DOHH2 (cell line): ENCODE measurements around the gene LILRA6.
"Not testable (repeated sequence)": the region's sequence is repeated elsewhere in the genome, so short reads cannot be mapped to it uniquely, and the experiment has no call there.

Source experiments
- H3F3A ChIP-seq: fragments of 200-600 bp; sonication (generic), shearing (Covaris generic); 2 replicates; pipeline ENCODE4 v1.6.0; 2016; ENCODE audit warnings: antibody characterized with exemption, mild to moderate bottlenecking; ENCODE audit not compliant: control insufficient read depth, insufficient read depth
- H3K27ac ChIP-seq: fragments of 200-600 bp; sonication (generic); 2 replicates; pipeline ENCODE4 v1.5.1; 2014; ENCODE audit warnings: low read depth, mild to moderate bottlenecking, low read length, moderate library complexity
- H3K27me3 ChIP-seq: fragments of 200-600 bp; sonication (generic); 2 replicates; pipeline ENCODE4 v1.6.1; 2014; ENCODE audit warnings: mild to moderate bottlenecking, low read length, mixed read lengths; ENCODE audit not compliant: control insufficient read depth
- H3K36me3 ChIP-seq: fragments of 200-600 bp; sonication (generic); 2 replicates; pipeline ENCODE4 v1.6.1; 2014; ENCODE audit warnings: mild to moderate bottlenecking, low read length, moderate library complexity, mixed read lengths; ENCODE audit not compliant: control insufficient read depth
- H3K4me1 ChIP-seq: fragments of 200-600 bp; sonication (generic); 2 replicates; pipeline ENCODE4 v1.6.1; 2014; ENCODE audit warnings: mild to moderate bottlenecking, low read length, mixed read lengths; ENCODE audit not compliant: control insufficient read depth
- H3K4me2 ChIP-seq: fragments of 200-600 bp; sonication (generic); 2 replicates; pipeline ENCODE4 v1.6.0; 2014; ENCODE audit warnings: mild to moderate bottlenecking, low read length, moderate library complexity
- H3K4me3 ChIP-seq: fragments of 200-600 bp; sonication (generic); 2 replicates; pipeline ENCODE4 v1.5.1; 2014; ENCODE audit warnings: mild to moderate bottlenecking, low read length, mixed read lengths
- H3K79me2 ChIP-seq: fragments of 200-600 bp; sonication (generic); 2 replicates; pipeline ENCODE4 v1.6.1; 2014; ENCODE audit warnings: mild to moderate bottlenecking, low read length, mixed read lengths; ENCODE audit not compliant: control insufficient read depth
- H3K9me2 ChIP-seq: fragments of 200-600 bp; sonication (generic); replicated peaks from 2 replicates; pipeline ENCODE4 v1.6.1; 2014; ENCODE audit warnings: mild to moderate bottlenecking, low read length, mixed read lengths; ENCODE audit not compliant: control insufficient read depth
- H3K9me3 ChIP-seq: fragments of 200-600 bp; sonication (generic); 2 replicates; pipeline ENCODE4 v1.6.1; 2014; ENCODE audit warnings: antibody characterized with exemption, low read length, mixed read lengths; ENCODE audit not compliant: control insufficient read depth, insufficient read depth
- H4K20me1 ChIP-seq: fragments of 200-600 bp; sonication (generic); 2 replicates; pipeline ENCODE4 v1.6.0; 2014; ENCODE audit warnings: low read depth, mild to moderate bottlenecking, antibody characterized with exemption, low read length, moderate library complexity; ENCODE audit not compliant: control insufficient read depth, insufficient read depth
- EZH2phosphoT487 ChIP-seq: fragments of 200-600 bp; sonication (generic); IDR thresholded peaks from 2 replicates; pipeline ENCODE4 v1.6.1; 2017; ENCODE audit warnings: borderline replicate concordance, mild to moderate bottlenecking, antibody characterized with exemption, low read length, moderate library complexity, mixed read lengths
- TF ChIP-seq, protein P1 (sequence below): fragments of 200-600 bp; sonication (generic); IDR thresholded peaks from one replicate; pipeline ENCODE4 v1.5.1; 2014; ENCODE audit warnings: antibody characterized with exemption, mild to moderate bottlenecking, low read depth, low read length; ENCODE audit not compliant: poor library complexity, severe bottlenecking

LILRA6 gene

DNA sequence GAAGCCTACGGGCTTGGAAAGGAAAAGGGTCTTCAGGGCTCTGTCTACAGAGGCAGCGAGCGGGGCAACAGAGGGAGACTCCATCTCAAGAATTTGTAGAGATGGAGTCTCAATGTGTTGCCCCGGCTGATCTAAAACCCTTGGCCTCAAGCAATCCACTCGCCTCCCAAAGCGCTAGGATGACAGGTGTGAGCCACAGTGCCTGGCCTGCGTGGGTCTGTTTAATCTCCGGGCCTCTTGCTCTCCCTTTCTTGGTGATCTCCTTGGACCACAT, 33.9 kb downstream of the LILRA6 start:
- H3K9me2 ChIP-seq = no peaks in the 10 kb centered on the region
- H3K4me1 ChIP-seq = peaks cover 25% of the 10 kb centered on the region
- H3K4me3 ChIP-seq = no peak overlapping the region
- no peak overlapping the region for H3K4me2 ChIP-seq
- H3F3A ChIP-seq = peaks cover 60% of the 10 kb centered on the region
- H3K79me2 ChIP-seq = peaks cover 46% of the 10 kb centered on the region
- H3K27me3 ChIP-seq = no peaks in the 10 kb centered on the region
- H3K27ac ChIP-seq = no peak overlapping the region
- H3K9me3 ChIP-seq = no peaks in the 10 kb centered on the region
- TF ChIP-seq, protein P1, sequence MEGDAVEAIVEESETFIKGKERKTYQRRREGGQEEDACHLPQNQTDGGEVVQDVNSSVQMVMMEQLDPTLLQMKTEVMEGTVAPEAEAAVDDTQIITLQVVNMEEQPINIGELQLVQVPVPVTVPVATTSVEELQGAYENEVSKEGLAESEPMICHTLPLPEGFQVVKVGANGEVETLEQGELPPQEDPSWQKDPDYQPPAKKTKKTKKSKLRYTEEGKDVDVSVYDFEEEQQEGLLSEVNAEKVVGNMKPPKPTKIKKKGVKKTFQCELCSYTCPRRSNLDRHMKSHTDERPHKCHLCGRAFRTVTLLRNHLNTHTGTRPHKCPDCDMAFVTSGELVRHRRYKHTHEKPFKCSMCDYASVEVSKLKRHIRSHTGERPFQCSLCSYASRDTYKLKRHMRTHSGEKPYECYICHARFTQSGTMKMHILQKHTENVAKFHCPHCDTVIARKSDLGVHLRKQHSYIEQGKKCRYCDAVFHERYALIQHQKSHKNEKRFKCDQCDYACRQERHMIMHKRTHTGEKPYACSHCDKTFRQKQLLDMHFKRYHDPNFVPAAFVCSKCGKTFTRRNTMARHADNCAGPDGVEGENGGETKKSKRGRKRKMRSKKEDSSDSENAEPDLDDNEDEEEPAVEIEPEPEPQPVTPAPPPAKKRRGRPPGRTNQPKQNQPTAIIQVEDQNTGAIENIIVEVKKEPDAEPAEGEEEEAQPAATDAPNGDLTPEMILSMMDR = no peak
- TF ChIP-seq EZH2phosphoT487 = no peak
- peaks cover 63% of the 10 kb centered on the region for H3K36me3 ChIP-seq
- H4K20me1 ChIP-seq = peaks cover 26% of the 10 kb centered on the region

DNA sequence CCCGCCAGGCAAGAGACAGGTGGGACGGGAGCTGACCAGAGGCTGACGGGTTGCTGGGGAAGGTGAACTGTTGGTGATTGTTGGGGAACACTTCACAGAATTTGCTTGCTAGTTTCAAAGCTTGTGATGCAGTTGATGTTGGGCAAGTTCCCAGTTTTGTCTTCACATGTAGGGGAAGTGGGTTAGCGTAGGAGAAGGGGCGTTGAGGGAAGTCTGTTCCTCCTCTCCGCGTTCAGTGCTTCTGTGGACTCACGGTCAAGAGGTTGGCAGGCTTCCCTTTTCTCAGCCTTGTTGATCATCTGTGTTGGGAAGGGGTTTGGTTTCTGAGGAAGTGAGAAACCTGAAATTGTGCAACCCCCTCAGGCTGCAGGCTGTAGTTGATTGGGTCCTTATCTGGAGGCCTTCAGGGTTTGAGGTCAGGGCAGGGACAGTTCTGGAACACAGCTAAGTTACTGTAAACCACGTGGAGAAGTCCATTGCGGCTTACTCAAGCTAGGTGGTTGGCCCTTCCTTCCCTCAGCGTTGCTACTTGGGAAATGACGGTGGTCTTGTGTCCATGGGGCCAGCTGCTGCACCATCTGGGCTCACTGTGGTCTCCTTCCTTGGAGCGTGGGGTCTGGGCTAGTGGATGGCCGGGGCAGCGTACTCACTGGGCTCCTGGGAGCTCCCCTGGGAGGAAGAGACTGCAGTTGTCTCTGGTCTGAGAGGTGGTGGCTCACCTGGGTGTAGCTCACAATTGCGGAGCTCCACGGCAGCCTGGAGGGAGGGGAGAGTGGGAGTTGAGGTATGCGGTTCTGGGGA, 34.4 kb downstream of the LILRA6 start:
- no peaks in the 10 kb centered on the region for H3K27me3 ChIP-seq
- no peaks in the 10 kb centered on the region for H3K9me3 ChIP-seq
- peaks cover 68% of the 10 kb centered on the region for H3K36me3 ChIP-seq
- peaks cover 65% of the 10 kb centered on the region for H3F3A ChIP-seq
- peaks cover 31% of the 10 kb centered on the region for H4K20me1 ChIP-seq
- no peak overlapping the region for H3K27ac ChIP-seq
- no peak overlapping the region for H3K4me2 ChIP-seq
- no peaks in the 10 kb centered on the region for H3K9me2 ChIP-seq
- H3K79me2 ChIP-seq = peaks cover 52% of the 10 kb centered on the region
- H3K4me1 ChIP-seq = peaks cover 30% of the 10 kb centered on the region
- TF ChIP-seq, protein P1 = no peak
- TF ChIP-seq EZH2phosphoT487 = no peak
- H3K4me3 ChIP-seq = no peak overlapping the region

DNA sequence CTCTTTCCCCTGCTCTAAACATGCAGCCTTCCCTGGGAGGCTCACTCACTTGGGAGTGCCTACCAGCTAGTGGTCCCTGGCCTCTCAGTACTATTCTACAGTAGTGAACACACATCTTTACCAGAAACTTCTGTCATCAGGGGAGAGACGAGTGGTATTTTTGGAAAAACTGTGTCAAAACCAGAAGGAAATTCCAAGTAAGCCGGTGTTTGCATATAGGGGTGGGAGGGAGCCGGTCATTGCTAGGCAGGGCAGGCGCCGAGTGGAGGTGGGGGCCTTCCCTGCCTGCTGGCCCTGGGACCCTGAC, 35.0 kb downstream of the LILRA6 start:
- Histone ChIP-seq H3K9me2 (no peaks in the 10 kb centered on the region), H3K36me3 (peaks cover 74% of the 10 kb centered on the region), H3K79me2 (peaks cover 57% of the 10 kb centered on the region), H3K27ac (no peak overlapping the region), H3K27me3 (no peaks in the 10 kb centered on the region), H3K4me3 (no peak overlapping the region), H3F3A (peaks cover 70% of the 10 kb centered on the region), H3K4me1 (peaks cover 36% of the 10 kb centered on the region), H3K4me2 (no peak overlapping the region), H3K9me3 (no peaks in the 10 kb centered on the region), H4K20me1 (peaks cover 37% of the 10 kb centered on the region)
- TF ChIP-seq, protein P1 = no peak
- TF ChIP-seq EZH2phosphoT487 = no peak

DNA sequence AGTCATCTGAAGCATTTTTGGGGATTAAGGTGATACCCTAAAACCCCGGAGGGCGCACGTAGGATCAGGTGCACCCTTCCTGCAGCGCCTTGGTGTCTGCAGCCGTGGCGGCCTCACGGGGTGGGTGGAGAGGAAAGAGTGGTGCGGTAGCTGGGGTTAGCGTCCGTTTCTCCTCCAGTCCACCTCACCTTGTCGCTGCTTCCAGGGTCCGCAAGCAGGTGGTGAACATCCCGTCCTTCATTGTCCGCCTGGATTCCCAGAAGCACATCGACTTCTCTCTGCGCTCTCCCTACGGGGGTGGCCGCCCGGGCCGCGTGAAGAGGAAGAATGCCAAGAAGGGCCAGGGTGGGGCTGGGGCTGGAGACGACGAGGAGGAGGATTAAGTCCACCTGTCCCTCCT, 35.4 kb downstream of the LILRA6 start:
- H3F3A ChIP-seq = peaks cover 74% of the 10 kb centered on the region
- not testable (repeated sequence) for H3K27me3 ChIP-seq, H3K9me2 ChIP-seq, H3K9me3 ChIP-seq, H3K27ac ChIP-seq, H3K4me3 ChIP-seq
- H3K36me3 ChIP-seq = peaks cover 78% of the 10 kb centered on the region
- peak overlapping the region; percentile 8; the same call in 1 of the 2 replicates for H3K4me2 ChIP-seq
- peaks cover 41% of the 10 kb centered on the region for H4K20me1 ChIP-seq
- H3K4me1 ChIP-seq = peaks cover 40% of the 10 kb centered on the region
- H3K79me2 ChIP-seq = peaks cover 62% of the 10 kb centered on the region
